PC-3 (cell line): ENCODE measurements around the gene TRAPPC3L. TPM values are rescaled to one million over a fixed set of nuclear protein-coding genes. Genes with fewer than 3 reads are reported as not detected.

Experiments
- ATAC-seq: fragments of 200-7000 bp; cut with Tn5 transposase; 2 replicates; pipeline ENCODE4 v1.9.1; 2020; ENCODE audit warnings: mild to moderate bottlenecking, moderate library complexity
- BruUV-seq: library from RNA; stranded (reverse); fragments of 400-500 nt; replicated peaks from 2 replicates; lab custom pipeline; 2021; lab: Mats Ljungman, UMichigan
- CTCF ChIA-PET: fragments of 300-600 bp; sonication (Branson Sonifier 250); formaldehyde crosslinking; loops from one replicate; lab custom pipeline; 2022; ENCODE audit warnings: antibody characterized with exemption; lab: Charles Lee
- POLR2A ChIA-PET: fragments of 300-600 bp; sonication (Branson Sonifier 250); formaldehyde crosslinking; loops from one replicate; lab custom pipeline; 2022; ENCODE audit warnings: antibody characterized with exemption; ENCODE audit not compliant: unreplicated experiment; lab: Charles Lee
- DNase-seq: peaks from one replicate; pipeline ENCODE4 v3.0.0-alpha.2; 2015
- H2AFZ ChIP-seq: fragments of 300-600 bp; sonication (generic); 2 replicates; pipeline ENCODE4 v1.6.0; 2016; ENCODE audit warnings: antibody characterized with exemption, low read length
- H3F3A ChIP-seq: fragments of 300-600 bp; sonication (generic); one replicate; pipeline ENCODE4 v1.6.0; 2017; ENCODE audit warnings: antibody characterized with exemption, low read length, control low read depth, mild to moderate bottlenecking; ENCODE audit not compliant: unreplicated experiment
- H3K27ac ChIP-seq: fragments of 300-600 bp; sonication (generic); 2 replicates; pipeline ENCODE4 v1.5.1; 2016; ENCODE audit warnings: mild to moderate bottlenecking, low read length
- H3K27me3 ChIP-seq: fragments of 300-600 bp; sonication (generic); 2 replicates; pipeline ENCODE4 v1.6.1; 2016; ENCODE audit warnings: low read length, mixed read lengths
- H3K36me3 ChIP-seq: fragments of 300-600 bp; sonication (generic); 2 replicates; pipeline ENCODE4 v1.6.1; 2016; ENCODE audit warnings: low read depth, mixed run types, low read length, mixed read lengths
- H3K4me1 ChIP-seq: fragments of 300-600 bp; sonication (generic); 2 replicates; pipeline ENCODE4 v1.5.1; 2016; ENCODE audit warnings: low read length; ENCODE audit not compliant: insufficient read depth
- H3K4me2 ChIP-seq: fragments of 300-600 bp; sonication (generic); 2 replicates; pipeline ENCODE4 v1.6.0; 2016; ENCODE audit warnings: low read length
- H3K4me3 ChIP-seq: fragments of 300-600 bp; sonication (generic); 2 replicates; pipeline ENCODE4 v1.5.1; 2016; ENCODE audit warnings: mild to moderate bottlenecking, low read length, mixed read lengths
- H3K79me2 ChIP-seq: fragments of 300-600 bp; sonication (generic); 2 replicates; pipeline ENCODE4 v1.6.1; 2017; ENCODE audit warnings: low read length, mixed read lengths
- H3K9ac ChIP-seq: fragments of 300-600 bp; sonication (generic); 2 replicates; pipeline ENCODE4 v1.6.0; 2016; ENCODE audit warnings: mild to moderate bottlenecking, low read length
- H3K9me2 ChIP-seq: fragments of 300-600 bp; sonication (generic); replicated peaks from 2 replicates; pipeline ENCODE4 v1.6.1; 2016; ENCODE audit warnings: mixed run types, low read length, mixed read lengths
- H3K9me3 ChIP-seq: fragments of 300-600 bp; sonication (generic); 2 replicates; pipeline ENCODE4 v1.6.1; 2016; ENCODE audit warnings: low read length, mixed read lengths
- H4K20me1 ChIP-seq: fragments of 300-600 bp; sonication (generic); 2 replicates; pipeline ENCODE4 v1.6.1; 2016; ENCODE audit warnings: low read length, mixed read lengths
- EZH2 ChIP-seq: fragments of 300-600 bp; sonication (generic); IDR thresholded peaks from one replicate; pipeline ENCODE4 v1.6.1; 2017; ENCODE audit warnings: antibody characterized with exemption, mild to moderate bottlenecking, low read length; ENCODE audit not compliant: unreplicated experiment
- EZH2phosphoT487 ChIP-seq: fragments of 300-600 bp; sonication (generic); IDR thresholded peaks from 2 replicates; pipeline ENCODE4 v1.6.1; 2018; ENCODE audit warnings: mild to moderate bottlenecking, antibody characterized with exemption, low read length, borderline replicate concordance
- intact Hi-C: fragments of 100-400 bp; cut with micrococcal nuclease; formaldehyde crosslinking; loops from 2 replicates; pipeline ENCODE4 v1.9.0; 2023
- total RNA-seq: library from RNA; depleted of rRNA; stranded (reverse); fragments of >200 nt; gene quantifications from 2 replicates; pipeline ENCODE4 v1.2.3, GENCODE V29; 2014
- TF ChIP-seq, protein P1 (sequence below): fragments of 300-600 bp; sonication (generic); conservative IDR thresholded peaks from 2 replicates; pipeline ENCODE4 v1.5.1; 2017; ENCODE audit warnings: antibody characterized with exemption, low read depth, mild to moderate bottlenecking, low read length

The TRAPPC3L gene
- total RNA-seq, 1 experiment from 2014 or later = not detected

DNA sequence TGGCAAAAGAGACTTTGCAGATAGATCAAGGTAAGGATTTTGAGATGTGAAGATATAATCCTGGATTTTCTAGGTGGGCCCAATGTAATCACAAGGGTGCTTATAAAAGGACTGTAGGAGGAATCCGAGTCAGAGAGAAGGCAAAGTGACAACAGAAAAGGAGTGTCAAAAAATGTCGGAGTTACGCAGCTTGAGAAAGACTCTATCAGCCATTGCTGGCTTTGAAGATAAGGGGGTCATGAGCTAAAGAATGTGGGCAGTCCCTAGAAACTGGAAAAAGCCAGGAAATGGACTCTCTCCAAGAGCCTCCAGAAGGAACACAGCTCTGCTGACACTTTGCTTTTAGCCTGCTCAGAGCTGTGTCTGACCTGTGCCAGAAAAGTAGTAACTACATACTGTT is 17.1 kb upstream of the TRAPPC3L start:
- ChIA-PET POLR2A (interaction anchor here (0.6 kb wide), 1 partner anchor 139 kb away, joined by 3 read pairs; no protein-coding TSS in a partner anchor), CTCF (no interaction called here)
- H3K9me3 ChIP-seq = no peaks in the 10 kb centered on the region
- no peaks in the 10 kb centered on the region for H3K36me3 ChIP-seq
- no peaks in the 10 kb centered on the region for H3K27me3 ChIP-seq
- peaks cover 12% of the 10 kb centered on the region for H3K4me1 ChIP-seq
- no peak overlapping the region for H2AFZ ChIP-seq
- TF ChIP-seq EZH2 (no peak), EZH2phosphoT487 (no peak)
- TF ChIP-seq, protein P1, sequence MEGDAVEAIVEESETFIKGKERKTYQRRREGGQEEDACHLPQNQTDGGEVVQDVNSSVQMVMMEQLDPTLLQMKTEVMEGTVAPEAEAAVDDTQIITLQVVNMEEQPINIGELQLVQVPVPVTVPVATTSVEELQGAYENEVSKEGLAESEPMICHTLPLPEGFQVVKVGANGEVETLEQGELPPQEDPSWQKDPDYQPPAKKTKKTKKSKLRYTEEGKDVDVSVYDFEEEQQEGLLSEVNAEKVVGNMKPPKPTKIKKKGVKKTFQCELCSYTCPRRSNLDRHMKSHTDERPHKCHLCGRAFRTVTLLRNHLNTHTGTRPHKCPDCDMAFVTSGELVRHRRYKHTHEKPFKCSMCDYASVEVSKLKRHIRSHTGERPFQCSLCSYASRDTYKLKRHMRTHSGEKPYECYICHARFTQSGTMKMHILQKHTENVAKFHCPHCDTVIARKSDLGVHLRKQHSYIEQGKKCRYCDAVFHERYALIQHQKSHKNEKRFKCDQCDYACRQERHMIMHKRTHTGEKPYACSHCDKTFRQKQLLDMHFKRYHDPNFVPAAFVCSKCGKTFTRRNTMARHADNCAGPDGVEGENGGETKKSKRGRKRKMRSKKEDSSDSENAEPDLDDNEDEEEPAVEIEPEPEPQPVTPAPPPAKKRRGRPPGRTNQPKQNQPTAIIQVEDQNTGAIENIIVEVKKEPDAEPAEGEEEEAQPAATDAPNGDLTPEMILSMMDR = no peak
- no peaks in the 10 kb centered on the region for H3K9me2 ChIP-seq
- no peak overlapping the region for H3K9ac ChIP-seq
- no peak for ATAC-seq
- no peaks in the 10 kb centered on the region for H3K79me2 ChIP-seq
- no peak for DNase-seq
- no peak overlapping the region for H3K4me2 ChIP-seq
- H3K27ac ChIP-seq = no peak overlapping the region
- intact Hi-C loops = no loop called here
- no peak overlapping the region for H3K4me3 ChIP-seq
- no TSS peak for BruUV-seq
- no peaks in the 10 kb centered on the region for H3F3A ChIP-seq
- no peaks in the 10 kb centered on the region for H4K20me1 ChIP-seq

DNA sequence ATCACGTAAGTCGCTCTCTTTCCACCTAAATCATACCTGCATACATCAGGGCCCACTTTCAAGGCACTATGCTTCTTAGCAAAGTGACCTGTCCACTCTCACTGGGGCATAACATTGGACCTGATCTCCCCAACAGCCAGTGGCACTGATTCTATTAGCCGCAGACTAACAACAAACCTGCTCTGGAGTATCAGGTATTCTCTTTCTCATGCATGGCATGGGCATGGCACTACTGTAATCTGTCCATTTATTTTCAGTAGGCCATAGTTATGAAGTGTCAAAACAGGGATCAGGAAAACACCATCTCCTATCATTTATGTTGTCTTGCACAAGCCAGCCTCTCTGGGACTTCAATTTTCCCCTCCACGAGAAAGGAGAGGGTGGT is 16.5 kb upstream of the TRAPPC3L start:
- ChIA-PET CTCF (no interaction called here), POLR2A (no interaction called here)
- TF ChIP-seq, protein P1 = no peak
- TF ChIP-seq EZH2phosphoT487 = no peak
- no peak for TF ChIP-seq EZH2
- intact Hi-C loops = no loop called here
- Histone ChIP-seq H3K36me3 (no peaks in the 10 kb centered on the region), H3K4me2 (no peak overlapping the region), H4K20me1 (no peaks in the 10 kb centered on the region), H3K4me1 (peaks cover 16% of the 10 kb centered on the region), H3K9me2 (no peaks in the 10 kb centered on the region), H3K27me3 (no peaks in the 10 kb centered on the region), H3K9ac (no peak overlapping the region), H3F3A (no peaks in the 10 kb centered on the region), H3K79me2 (no peaks in the 10 kb centered on the region), H3K4me3 (no peak overlapping the region), H3K27ac (no peak overlapping the region), H3K9me3 (no peaks in the 10 kb centered on the region), H2AFZ (no peak overlapping the region)
- DNase-seq (no peak), ATAC-seq (no peak)
- BruUV-seq = no TSS peak

DNA sequence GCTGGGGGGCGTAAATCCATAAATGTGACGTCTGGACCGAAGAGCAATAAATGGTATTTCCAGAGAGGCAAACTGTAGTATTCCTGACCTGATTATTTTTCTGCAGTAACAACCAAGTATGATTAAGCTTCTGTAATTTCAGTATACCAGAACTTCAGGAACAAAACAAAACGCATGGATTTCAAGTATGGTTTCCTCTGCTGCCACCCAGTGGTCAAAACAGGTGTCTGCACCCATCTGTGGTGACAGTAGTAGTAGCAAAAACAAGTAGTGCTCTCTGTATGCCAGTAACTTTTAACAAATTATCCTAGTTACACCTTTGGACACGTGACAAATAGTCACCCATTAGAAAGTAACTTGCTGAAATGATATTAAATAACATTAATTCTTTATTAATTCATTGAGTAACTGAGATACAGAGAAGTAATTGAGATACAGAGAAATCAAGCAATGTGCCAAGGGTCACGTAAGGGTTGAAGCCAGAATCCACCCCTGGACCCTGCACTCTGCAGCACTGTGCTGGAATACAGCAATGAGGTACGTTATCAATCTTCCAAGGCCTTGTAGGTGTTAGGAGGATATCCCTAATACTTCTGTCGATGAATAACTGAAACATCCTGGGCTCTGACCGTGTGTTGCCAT is 16.0 kb upstream of the TRAPPC3L start:
- no peak overlapping the region for H3K27ac ChIP-seq
- no peak overlapping the region for H3K4me2 ChIP-seq
- POLR2A ChIA-PET = no interaction called here
- peak; percentile 64 for ATAC-seq
- no peaks in the 10 kb centered on the region for H3K9me2 ChIP-seq
- peaks cover 17% of the 10 kb centered on the region for H3K4me1 ChIP-seq
- H3K9me3 ChIP-seq = no peaks in the 10 kb centered on the region
- H3K79me2 ChIP-seq = no peaks in the 10 kb centered on the region
- no peak overlapping the region for H2AFZ ChIP-seq
- H3K9ac ChIP-seq = no peak overlapping the region
- intact Hi-C loops = loop anchor here (1.0 kb wide), 2 partner anchors 25 to 274 kb away; no protein-coding TSS in a partner anchor
- no peaks in the 10 kb centered on the region for H4K20me1 ChIP-seq
- no peaks in the 10 kb centered on the region for H3K36me3 ChIP-seq
- no peak overlapping the region for H3K4me3 ChIP-seq
- TF ChIP-seq EZH2 (no peak), EZH2phosphoT487 (no peak)
- TF ChIP-seq, protein P1 = peak; percentile 84
- DNase-seq = peak; percentile 77
- CTCF ChIA-PET = interaction anchor here (0.6 to 1.2 kb wide), 4 partner anchors 50 to 461 kb away, joined by 3 to 9 read pairs (median 4); partner anchors contain the start of genes CALHM5 and NT5DC1
- no peaks in the 10 kb centered on the region for H3K27me3 ChIP-seq
- no peaks in the 10 kb centered on the region for H3F3A ChIP-seq
- no TSS peak for BruUV-seq
